Measurements from ENCODE around the gene NCKAP5L.
"Not testable (repeated sequence)": the region's sequence is repeated elsewhere in the genome, so short reads cannot be mapped to it uniquely, and the experiment has no call there.

Gene NCKAP5L

DNA sequence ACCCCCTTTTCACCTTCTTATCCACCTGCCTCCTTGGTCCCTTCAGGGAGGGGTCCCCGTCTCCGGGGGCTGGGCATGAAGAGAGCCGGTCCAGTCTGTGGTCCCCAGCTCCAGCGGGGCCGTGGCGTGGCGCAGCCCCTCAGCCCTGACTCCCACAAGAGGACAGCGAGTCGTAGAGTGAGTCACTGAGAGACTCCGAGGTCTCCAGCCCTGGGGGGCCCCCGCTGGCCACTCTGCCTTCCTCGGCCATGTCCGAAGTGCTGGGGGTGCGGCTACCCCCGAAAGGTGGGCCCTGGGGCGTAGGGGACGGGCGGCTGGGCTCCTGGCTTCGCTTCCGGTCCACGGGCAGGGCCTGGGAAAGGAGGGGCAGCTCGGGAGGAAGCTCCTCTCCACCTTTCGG, 36.5 kb downstream of the NCKAP5L start:
- TF ChIP-seq, protein P1, sequence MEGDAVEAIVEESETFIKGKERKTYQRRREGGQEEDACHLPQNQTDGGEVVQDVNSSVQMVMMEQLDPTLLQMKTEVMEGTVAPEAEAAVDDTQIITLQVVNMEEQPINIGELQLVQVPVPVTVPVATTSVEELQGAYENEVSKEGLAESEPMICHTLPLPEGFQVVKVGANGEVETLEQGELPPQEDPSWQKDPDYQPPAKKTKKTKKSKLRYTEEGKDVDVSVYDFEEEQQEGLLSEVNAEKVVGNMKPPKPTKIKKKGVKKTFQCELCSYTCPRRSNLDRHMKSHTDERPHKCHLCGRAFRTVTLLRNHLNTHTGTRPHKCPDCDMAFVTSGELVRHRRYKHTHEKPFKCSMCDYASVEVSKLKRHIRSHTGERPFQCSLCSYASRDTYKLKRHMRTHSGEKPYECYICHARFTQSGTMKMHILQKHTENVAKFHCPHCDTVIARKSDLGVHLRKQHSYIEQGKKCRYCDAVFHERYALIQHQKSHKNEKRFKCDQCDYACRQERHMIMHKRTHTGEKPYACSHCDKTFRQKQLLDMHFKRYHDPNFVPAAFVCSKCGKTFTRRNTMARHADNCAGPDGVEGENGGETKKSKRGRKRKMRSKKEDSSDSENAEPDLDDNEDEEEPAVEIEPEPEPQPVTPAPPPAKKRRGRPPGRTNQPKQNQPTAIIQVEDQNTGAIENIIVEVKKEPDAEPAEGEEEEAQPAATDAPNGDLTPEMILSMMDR (IDR thresholded peaks at IDR 0.05; ENCODE audit: insufficient read depth, low read depth, low read length, missing control alignments): no peak
- no peak for DNase-seq (ENCODE audit: low read depth)
- no peak overlapping the region for H3K4me3 ChIP-seq (ENCODE audit: low read depth, low read length)

DNA sequence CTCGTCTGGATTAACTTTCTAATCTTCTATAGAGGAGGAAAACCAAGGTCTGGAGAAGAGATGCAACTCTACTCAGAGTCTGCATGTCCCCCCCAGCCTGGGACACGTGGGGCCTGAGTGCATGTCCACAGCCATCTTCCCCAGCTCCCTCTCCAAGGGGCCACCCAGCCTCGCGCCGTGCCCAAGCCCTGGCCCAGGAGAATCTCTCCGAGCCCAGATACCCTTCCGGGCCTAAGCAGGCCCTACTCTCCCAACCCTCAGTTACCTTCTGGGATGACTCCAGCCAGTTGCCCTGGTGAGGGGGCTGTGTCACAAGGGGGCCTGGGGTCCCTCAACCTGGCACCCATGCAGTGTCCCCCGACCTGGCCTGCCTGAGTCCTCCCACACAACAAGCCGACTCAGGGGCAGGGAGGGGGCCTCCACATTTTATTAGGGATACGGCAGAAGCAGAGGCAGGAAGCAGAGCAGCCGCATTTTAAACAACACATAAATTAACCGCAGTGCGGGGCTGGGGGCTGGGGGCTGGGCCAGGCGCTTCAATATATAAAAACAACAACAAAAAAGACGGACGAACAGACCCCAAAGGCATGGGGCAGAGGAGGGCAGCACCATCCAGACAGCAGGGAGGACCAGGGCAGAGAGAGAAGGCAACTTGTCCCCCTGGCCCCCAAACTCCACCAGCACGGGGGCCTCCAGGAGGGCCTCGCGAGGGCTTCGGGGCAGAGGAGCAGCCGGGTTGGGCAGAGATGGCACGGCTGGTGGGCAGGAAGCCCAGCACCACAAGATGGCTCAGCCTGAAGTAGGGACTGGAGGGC, 37.3 kb downstream of the NCKAP5L start:
- TF ChIP-seq, protein P1 (IDR thresholded peaks at IDR 0.05; ENCODE audit: insufficient read depth, low read depth, low read length, missing control alignments): no peak
- no peak overlapping the region for H3K4me3 ChIP-seq (ENCODE audit: low read depth, low read length)
- no peak for DNase-seq (ENCODE audit: low read depth)

DNA sequence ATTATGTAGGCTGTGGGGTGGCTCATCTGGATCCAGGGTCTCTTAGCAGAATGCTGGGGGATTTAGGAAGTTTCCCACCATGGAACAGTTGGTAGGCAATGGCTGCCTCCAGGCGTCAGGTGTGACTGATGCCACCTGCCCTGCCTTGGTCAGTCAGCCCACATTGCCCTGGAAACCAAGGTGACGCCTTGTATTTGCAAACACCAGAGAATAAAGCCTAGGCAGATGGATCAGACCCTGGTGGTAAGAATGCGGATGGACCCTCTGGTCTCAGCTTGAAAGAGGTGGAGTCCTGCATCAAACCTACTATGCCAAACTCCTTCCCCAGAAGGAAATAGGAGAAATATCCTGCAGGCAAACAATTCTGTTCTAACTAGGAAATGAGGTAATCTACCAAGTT, 38.2 kb downstream of the NCKAP5L start:
- TF ChIP-seq, protein P1 (IDR thresholded peaks at IDR 0.05; ENCODE audit: insufficient read depth, low read depth, low read length, missing control alignments): no peak
- no peak for DNase-seq (ENCODE audit: low read depth)
- H3K4me3 ChIP-seq (ENCODE audit: low read depth, low read length): no peak overlapping the region

DNA sequence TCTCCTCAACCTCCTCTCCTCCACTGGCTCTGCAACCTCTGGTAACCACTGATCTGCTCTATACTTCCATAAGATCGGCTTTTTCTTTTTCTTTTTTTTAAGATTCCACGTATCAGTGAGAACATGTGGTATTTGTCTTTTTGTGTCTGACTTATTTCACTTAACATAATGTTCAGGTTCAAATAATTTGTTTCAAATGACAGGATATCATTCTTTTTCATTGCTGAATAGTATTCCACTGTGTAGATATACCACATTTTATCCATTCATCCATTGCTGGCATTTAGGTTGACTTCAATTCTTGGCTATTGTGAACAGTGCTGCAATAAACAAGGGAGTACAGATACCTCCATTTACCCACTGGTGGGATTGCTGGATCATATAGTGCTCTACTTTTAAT, 40.5 kb downstream of the NCKAP5L start:
- DNase-seq (ENCODE audit: low read depth): no peak
- TF ChIP-seq, protein P1 (IDR thresholded peaks at IDR 0.05; ENCODE audit: insufficient read depth, low read depth, low read length, missing control alignments): no peak
- H3K4me3 ChIP-seq (ENCODE audit: low read depth, low read length): no peak overlapping the region

DNA sequence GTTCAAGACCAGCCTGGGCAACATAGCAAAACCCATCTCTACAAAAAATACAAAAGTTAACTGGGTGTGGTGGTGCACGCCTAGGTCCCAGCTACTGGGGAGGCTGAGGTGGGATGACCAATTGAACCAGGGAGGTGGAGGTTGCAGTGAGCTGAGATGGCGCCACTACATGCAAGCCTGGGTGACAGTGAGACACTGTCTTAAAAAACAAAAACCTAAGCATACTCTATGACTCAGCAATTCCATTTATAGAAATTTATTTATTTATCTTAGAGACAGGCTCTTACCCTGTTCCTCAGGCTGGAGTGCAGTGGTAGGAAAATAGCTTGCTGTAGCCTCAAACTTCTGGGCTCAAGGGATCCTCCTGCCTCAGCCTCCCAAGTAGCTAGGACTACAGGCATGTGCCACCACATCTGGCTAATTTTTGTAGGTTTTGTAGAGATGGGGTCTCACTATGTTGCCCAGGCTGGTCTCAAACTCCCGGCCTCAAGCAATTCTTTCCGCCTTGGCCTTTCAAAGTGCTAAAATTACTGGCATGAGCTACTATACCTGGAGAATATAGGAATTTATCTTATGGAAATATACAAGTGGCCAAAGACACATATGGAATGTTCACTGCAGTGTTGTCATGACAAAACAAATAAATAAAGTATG, 43.3 kb downstream of the NCKAP5L start:
- no peak overlapping the region for H3K4me3 ChIP-seq (ENCODE audit: low read depth, low read length)
- no peak for DNase-seq (ENCODE audit: low read depth)
- TF ChIP-seq, protein P1 (IDR thresholded peaks at IDR 0.05; ENCODE audit: insufficient read depth, low read depth, low read length, missing control alignments): no peak

DNA sequence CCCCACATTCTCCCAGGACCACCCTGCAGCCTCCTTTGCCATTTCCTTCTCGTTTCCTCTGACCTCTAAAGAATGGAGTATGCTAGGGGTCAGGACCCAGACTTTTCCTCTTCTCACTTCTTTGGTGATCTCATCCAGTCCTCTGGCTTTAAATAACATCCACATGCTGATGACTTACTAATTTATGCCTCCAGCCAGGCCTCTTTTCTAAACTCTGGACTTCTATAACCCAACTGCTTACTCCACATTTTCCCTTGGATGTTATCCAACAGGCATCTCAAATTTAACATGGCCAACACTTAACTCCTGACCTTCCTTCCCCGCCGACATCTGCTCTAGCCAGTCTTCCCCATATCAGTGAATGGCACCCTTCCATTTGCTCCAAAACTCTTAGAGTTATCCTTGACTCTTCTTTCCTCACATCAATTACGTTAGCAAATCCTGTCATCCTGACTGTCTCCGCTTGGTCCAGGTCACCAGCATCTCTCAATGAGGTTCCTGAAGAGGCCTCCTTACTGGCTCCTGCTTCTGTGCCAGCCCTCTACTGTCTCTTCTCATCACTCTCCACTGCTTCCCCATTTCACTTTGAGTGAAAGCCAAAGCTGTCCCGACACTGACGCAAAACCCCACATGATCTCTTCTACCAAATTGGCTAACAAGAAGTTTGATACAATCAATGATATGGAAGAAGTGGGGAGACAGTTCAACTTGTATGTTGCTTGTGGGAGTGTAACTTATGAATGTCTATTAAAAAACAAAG, 44.1 kb downstream of the NCKAP5L start:
- H3K4me3 ChIP-seq (ENCODE audit: low read depth, low read length): no peak overlapping the region
- no peak for DNase-seq (ENCODE audit: low read depth)
- TF ChIP-seq, protein P1 (IDR thresholded peaks at IDR 0.05; ENCODE audit: insufficient read depth, low read depth, low read length, missing control alignments): no peak

DNA sequence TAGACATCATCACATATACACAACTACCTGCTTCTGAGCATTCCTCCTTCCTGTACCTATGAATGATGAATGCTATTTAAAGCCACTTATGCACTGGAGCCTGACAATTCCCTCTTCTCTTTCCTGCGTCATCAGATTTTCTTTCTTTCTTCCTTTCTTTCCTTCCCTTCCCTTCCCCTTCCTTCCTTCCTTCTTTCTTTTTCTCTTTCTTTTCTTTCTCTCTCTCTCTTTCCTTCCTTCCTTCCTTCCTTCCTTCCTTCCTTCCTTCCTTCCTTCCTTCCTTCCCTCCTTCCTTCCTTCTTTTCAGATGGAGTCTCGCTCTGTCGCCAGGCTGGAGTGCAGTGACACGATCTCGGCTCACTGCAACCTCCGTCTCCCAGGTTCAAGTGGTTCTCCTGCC, 47.3 kb downstream of the NCKAP5L start:
- not testable (repeated sequence) for H3K4me3 ChIP-seq (ENCODE audit: low read depth, low read length); DNase-seq (ENCODE audit: low read depth)

All from GM12865 (cell line).